ENCODE measurements around the gene SLC47A1. TPM values are rescaled to one million over a fixed set of nuclear protein-coding genes. Genes with fewer than 3 reads are reported as not detected.

SLC47A1 gene, protein sequence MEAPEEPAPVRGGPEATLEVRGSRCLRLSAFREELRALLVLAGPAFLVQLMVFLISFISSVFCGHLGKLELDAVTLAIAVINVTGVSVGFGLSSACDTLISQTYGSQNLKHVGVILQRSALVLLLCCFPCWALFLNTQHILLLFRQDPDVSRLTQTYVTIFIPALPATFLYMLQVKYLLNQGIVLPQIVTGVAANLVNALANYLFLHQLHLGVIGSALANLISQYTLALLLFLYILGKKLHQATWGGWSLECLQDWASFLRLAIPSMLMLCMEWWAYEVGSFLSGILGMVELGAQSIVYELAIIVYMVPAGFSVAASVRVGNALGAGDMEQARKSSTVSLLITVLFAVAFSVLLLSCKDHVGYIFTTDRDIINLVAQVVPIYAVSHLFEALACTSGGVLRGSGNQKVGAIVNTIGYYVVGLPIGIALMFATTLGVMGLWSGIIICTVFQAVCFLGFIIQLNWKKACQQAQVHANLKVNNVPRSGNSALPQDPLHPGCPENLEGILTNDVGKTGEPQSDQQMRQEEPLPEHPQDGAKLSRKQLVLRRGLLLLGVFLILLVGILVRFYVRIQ
- total RNA-seq, result 1.1 and 2.3 TPM in 2 replicates
- long read RNA-seq, partial matches to known transcripts, result 0 of 2 reads
- long read RNA-seq, other reads (novel, unspliced or antisense), result 2 of 2 reads

DNA sequence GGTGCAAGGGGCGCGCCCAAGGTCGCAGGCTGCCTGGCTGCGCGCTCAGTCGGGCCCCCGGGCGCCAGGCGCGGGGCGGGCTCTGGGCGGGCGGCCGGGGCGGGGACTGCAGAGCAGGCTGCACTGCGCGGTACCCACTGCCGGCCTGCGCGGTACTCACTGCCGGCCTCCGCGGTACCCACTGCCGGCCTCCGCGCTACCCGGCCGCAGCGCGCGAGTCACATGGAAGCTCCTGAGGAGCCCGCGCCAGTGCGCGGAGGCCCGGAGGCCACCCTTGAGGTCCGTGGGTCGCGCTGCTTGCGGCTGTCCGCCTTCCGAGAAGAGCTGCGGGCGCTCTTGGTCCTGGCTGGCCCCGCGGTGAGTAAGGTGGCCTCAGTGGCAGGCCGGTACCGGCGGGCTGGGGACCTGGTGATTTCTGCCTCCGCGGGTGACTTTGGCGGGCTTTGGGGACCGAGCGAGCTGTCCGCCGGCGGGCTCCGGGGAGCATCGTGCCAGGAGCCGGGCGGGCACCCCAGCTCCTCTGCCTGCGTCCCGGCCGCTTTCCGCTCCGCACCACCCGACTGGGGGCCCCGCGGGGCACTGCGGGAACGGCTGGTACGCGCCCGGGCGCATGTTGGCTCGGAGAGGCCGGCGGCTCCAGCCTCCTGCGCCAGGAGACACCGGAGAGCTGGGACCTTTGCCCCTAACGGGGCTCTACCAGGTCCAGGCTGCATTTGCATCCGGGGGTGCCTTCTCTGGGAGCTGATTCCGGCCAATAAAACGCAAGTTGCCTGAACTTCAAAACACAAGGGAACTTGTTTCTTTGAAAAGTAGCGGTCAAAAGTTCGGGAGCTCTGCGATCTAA, at the start of gene SLC47A1:
Gene SLC47A1 (plus strand): TSS at position 137 of the 844 bp plus-strand sequence. CDS start 86 bp downstream, at position 223.
- TF ChIP-seq, protein P1, sequence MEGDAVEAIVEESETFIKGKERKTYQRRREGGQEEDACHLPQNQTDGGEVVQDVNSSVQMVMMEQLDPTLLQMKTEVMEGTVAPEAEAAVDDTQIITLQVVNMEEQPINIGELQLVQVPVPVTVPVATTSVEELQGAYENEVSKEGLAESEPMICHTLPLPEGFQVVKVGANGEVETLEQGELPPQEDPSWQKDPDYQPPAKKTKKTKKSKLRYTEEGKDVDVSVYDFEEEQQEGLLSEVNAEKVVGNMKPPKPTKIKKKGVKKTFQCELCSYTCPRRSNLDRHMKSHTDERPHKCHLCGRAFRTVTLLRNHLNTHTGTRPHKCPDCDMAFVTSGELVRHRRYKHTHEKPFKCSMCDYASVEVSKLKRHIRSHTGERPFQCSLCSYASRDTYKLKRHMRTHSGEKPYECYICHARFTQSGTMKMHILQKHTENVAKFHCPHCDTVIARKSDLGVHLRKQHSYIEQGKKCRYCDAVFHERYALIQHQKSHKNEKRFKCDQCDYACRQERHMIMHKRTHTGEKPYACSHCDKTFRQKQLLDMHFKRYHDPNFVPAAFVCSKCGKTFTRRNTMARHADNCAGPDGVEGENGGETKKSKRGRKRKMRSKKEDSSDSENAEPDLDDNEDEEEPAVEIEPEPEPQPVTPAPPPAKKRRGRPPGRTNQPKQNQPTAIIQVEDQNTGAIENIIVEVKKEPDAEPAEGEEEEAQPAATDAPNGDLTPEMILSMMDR (IDR thresholded peaks at IDR 0.05; ENCODE audit: unreplicated experiment), result no peak
- Mint-ChIP-seq H3K4me3 (ENCODE audit: low read depth) (peak within 1 kb of the TSS; percentile 63), H3K9me3 (ENCODE audit: low read depth) (no peaks in the 10 kb centered on the region), H3K27me3 (peaks cover 49% of the 10 kb centered on the region), H3K27ac (peak within 1 kb of the TSS; percentile 62), H3K36me3 (ENCODE audit: insufficient read depth) (no peaks in the 10 kb centered on the region), H3K4me1 (ENCODE audit: low read depth) (peaks cover 36% of the 10 kb centered on the region)
- DNase-seq (ENCODE audit: low spot score, unreplicated experiment), result no peak

DNA sequence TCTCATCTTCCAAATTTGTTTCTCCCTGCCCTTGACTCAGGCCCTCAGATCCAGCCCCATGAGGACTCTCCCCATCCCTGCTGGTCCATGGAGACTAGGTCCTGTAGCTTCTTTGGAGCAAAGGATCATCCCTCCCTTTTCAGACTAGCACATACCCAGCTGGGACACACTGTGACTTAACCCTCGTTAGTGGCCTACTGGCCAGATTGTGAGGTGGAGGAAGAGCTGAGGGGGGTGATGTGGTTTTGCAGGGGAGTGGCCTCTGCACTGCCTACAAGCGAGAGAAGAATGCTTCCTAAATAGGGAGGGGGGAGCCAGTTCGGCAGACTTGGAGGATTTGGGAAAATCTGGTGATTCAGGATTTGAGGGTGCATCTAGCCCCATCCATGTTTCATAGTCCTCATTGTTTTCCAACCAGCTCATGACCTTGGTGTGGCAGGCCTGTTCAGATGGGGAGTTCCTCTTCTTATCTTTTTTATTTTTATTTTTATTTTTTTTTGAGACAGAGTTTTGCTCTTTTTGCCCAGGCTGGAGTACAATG, 47.8 kb upstream of the SLC47A1 start:
- no peak overlapping the region for H3K27ac Mint-ChIP-seq
- H3K4me1 Mint-ChIP-seq (ENCODE audit: low read depth), result peaks cover 3% of the 10 kb centered on the region
- H3K27me3 Mint-ChIP-seq, result peaks cover 4% of the 10 kb centered on the region
- TF ChIP-seq, protein P1 (IDR thresholded peaks at IDR 0.05; ENCODE audit: unreplicated experiment), result no peak
- no peak for DNase-seq (ENCODE audit: low spot score, unreplicated experiment)
- no peaks in the 10 kb centered on the region for H3K36me3 Mint-ChIP-seq (ENCODE audit: insufficient read depth)
- no peak overlapping the region for H3K4me3 Mint-ChIP-seq (ENCODE audit: low read depth)
- H3K9me3 Mint-ChIP-seq (ENCODE audit: low read depth), result peaks cover 3% of the 10 kb centered on the region

DNA sequence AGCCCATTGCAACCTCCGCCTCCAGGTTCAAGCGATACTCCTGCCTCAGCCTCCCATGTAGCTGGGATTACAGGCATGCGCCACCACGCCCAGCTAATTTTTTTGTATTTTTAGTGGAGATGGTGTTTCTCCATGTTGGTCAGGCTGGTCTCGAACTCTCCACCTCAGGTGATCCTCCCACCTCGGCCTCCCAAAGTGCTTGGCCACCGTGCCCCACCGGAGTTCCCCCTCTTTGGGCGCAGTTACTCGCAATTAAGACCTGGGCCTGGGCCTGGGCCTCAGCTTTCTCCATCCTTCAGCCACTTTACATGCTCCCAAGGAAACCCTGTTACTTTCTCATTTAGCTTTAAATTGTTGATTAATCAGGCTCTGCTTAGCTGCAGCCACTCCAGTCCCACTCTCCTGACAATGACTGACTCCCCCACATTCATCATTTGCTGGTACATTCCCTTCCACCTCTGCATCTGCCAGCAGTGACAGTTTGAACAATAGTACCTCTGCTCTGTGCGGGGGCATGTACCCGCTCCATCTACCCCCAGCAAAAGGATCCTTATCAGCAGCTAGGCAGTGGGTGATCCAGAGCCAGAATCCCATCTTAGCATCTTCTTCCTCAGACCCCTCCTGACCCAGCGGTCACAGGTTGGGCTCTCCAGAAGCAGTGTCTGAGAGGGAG, 47.2 kb upstream of the SLC47A1 start:
- Mint-ChIP-seq H3K4me3 (ENCODE audit: low read depth) (no peak overlapping the region), H3K27ac (no peak overlapping the region), H3K36me3 (ENCODE audit: insufficient read depth) (no peaks in the 10 kb centered on the region), H3K27me3 (peaks cover 4% of the 10 kb centered on the region), H3K9me3 (ENCODE audit: low read depth) (peaks cover 3% of the 10 kb centered on the region), H3K4me1 (ENCODE audit: low read depth) (peaks cover 3% of the 10 kb centered on the region)
- no peak for DNase-seq (ENCODE audit: low spot score, unreplicated experiment)
- TF ChIP-seq, protein P1 (IDR thresholded peaks at IDR 0.05; ENCODE audit: unreplicated experiment), result no peak

DNA sequence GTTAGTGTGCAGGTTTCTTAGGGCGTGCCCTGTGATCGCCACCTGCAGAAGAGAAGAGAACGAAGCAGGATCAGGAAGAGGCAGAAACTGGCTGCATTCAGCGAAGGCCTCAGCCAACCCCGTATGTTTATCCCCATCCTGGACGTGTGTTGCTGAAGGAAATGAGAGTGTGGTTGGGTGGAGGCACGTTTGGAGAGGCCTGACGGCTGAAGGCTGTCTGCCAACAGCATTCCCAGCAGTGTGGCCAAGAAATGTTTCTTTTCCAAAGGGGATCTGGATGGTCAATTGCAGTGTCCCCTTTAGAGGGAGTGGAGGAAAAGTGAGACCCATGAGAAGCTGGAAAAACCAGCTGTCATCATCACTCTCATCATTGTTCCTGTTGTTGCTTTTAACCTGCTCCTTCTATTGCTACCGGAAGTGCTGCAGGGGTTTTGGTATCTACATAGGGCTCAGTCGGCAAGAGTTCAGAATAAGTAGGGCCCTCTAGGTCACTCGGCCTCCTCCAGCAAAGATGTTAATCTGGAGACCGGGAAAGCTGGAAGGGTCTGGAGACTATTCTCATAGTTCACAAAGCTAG, 46.5 kb upstream of the SLC47A1 start:
- Mint-ChIP-seq H3K9me3 (ENCODE audit: low read depth) (peaks cover 3% of the 10 kb centered on the region), H3K27ac (no peak overlapping the region), H3K27me3 (peaks cover 4% of the 10 kb centered on the region), H3K36me3 (ENCODE audit: insufficient read depth) (no peaks in the 10 kb centered on the region), H3K4me1 (ENCODE audit: low read depth) (peaks cover 3% of the 10 kb centered on the region), H3K4me3 (ENCODE audit: low read depth) (no peak overlapping the region)
- TF ChIP-seq, protein P1 (IDR thresholded peaks at IDR 0.05; ENCODE audit: unreplicated experiment), result no peak
- no peak for DNase-seq (ENCODE audit: low spot score, unreplicated experiment)

Data from progenitor cell of endocrine pancreas (in vitro differentiated cells).